ENCODE data around the gene PLA2G1B.

Gene PLA2G1B

DNA sequence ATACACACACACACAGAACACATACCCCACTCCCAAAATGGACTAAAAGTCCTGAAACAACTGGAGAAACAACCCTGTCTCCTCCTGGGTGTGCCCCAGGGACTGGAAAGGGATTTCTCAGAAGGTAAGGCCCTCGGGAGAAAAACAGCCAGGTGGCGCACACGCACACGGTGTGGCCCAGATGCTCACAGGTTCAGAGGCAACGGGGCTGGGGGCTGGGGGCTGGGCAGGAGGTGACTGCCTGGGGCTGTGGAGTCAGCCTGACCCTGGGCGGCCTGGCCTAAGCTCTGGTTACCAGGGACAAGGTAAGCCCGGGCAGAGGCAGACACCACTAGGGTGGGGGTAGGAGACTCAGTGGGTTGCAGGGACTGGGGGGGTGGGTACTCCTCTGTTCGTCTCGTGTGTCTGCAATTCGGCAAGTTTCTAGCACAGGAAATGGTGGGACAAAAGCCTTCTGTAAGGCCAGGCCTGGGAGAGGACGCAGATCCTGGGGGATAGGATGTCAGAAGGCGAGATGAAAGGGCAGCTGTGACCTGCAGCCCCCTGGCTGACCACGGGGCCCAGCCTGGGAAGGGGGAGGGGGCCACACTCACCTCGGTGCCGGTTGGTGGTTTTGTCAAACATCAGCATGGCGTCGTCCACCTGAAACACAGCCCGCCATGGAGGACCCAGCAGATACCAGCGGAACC lies 31.0 kb upstream of the PLA2G1B start:
- TF ChIP-seq, protein P1, sequence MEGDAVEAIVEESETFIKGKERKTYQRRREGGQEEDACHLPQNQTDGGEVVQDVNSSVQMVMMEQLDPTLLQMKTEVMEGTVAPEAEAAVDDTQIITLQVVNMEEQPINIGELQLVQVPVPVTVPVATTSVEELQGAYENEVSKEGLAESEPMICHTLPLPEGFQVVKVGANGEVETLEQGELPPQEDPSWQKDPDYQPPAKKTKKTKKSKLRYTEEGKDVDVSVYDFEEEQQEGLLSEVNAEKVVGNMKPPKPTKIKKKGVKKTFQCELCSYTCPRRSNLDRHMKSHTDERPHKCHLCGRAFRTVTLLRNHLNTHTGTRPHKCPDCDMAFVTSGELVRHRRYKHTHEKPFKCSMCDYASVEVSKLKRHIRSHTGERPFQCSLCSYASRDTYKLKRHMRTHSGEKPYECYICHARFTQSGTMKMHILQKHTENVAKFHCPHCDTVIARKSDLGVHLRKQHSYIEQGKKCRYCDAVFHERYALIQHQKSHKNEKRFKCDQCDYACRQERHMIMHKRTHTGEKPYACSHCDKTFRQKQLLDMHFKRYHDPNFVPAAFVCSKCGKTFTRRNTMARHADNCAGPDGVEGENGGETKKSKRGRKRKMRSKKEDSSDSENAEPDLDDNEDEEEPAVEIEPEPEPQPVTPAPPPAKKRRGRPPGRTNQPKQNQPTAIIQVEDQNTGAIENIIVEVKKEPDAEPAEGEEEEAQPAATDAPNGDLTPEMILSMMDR (IDR thresholded peaks at IDR 0.05), result no peak
- TF ChIP-seq ZFX (IDR thresholded peaks at IDR 0.05; ENCODE audit: borderline replicate concordance), result no peak
- no peak overlapping the region for H3K27ac ChIP-seq

DNA sequence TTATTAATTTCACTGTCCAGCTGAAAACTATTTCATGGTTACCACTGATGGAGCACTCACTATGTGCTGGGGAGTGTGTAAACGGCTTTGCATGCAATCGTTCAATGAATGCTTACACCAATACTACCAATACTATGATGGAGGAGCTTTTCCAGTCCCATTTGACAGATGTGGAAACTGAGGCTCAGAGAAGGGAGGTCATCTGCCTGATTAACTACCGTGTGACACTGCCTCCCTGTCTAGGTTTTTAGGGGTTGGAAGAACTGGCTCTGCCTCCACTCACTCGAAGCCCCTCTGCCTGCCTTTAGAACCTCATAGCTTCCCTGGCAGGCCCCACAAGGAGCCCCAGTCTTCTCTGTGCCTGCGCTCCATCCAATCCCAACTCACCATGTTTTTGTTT lies 29.5 kb upstream of the PLA2G1B start:
- TF ChIP-seq, protein P1 (IDR thresholded peaks at IDR 0.05), result no peak
- TF ChIP-seq ZFX (IDR thresholded peaks at IDR 0.05; ENCODE audit: borderline replicate concordance), result no peak
- no peak overlapping the region for H3K27ac ChIP-seq

- TF ChIP-seq ZFX (IDR thresholded peaks at IDR 0.05; ENCODE audit: borderline replicate concordance), result no peak
- TF ChIP-seq, protein P1 (IDR thresholded peaks at IDR 0.05), result peak; percentile 97
- no peak overlapping the region for H3K27ac ChIP-seq
Measured at GRCh38 chr12:120356567-120357030, 29.0 kb upstream of the PLA2G1B start.

- TF ChIP-seq ZFX (IDR thresholded peaks at IDR 0.05; ENCODE audit: borderline replicate concordance), result no peak
- TF ChIP-seq, protein P1 (IDR thresholded peaks at IDR 0.05), result no peak
- no peak overlapping the region for H3K27ac ChIP-seq
Measured at GRCh38 chr12:120353556-120354317, 26.2 kb upstream of the PLA2G1B start.

DNA sequence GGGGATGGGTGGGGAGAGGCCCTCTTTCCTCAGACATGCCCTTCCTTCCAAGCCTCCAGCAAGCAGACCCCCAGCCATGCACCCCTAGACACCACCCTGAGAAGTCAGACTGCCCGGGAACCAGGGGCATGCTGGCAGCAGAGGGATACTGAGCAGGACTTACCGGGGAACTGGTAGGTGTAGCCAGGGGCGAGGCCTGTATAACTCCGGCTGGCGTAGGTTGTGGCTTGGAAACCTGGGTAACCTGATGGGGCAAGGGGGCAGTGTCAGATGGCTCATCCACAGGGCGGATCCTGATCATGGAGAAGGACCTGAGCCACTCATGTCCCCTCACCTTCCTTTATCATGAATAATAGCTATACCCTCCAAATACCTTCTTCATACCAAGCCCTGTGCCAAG lies 25.6 kb upstream of the PLA2G1B start:
- no peak overlapping the region for H3K27ac ChIP-seq
- TF ChIP-seq ZFX (IDR thresholded peaks at IDR 0.05; ENCODE audit: borderline replicate concordance), result no peak
- TF ChIP-seq, protein P1 (IDR thresholded peaks at IDR 0.05), result no peak

DNA sequence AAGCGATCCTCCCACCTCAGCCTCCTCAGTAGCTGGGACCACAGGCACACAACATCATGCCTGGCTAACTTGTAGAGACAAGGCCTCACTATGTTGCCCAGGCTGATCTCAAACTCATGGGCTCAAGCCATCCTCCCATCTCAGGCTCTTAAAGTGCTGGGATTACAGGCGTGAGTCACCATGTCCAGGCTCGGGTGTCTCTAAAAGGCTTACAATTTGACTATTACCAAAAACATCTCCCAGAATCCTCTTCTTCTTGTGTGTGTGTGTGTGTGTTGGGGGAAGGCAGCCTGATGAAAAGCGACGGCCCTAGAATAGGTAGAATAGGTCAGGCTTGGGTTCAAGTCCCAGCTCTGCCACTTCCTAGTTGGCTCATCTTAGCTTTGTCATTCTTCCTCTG lies 24.5 kb upstream of the PLA2G1B start:
- no peak for TF ChIP-seq ZFX (IDR thresholded peaks at IDR 0.05; ENCODE audit: borderline replicate concordance)
- TF ChIP-seq, protein P1 (IDR thresholded peaks at IDR 0.05), result no peak

More for the DNA sequence above, 24.5 kb upstream of the PLA2G1B start:
- no peak overlapping the region for H3K27ac ChIP-seq

All from 22Rv1 (cell line).